ENCODE measurements around the gene SEL1L2.

SEL1L2 gene

GRCh38 chr20:13852306-13852705 lies 138.1 kb downstream of the SEL1L2 start:
- Histone ChIP-seq H3K4me1 (no peaks in the 10 kb centered on the region), H3K4me3 (ENCODE audit: low read depth, low read length) (no peak overlapping the region), H3K79me2 (no peaks in the 10 kb centered on the region), H3K27me3 (ENCODE audit: control insufficient read depth, insufficient read depth, low read length) (no peaks in the 10 kb centered on the region), H3K36me3 (ENCODE audit: control insufficient read depth, insufficient read depth, low read length) (no peaks in the 10 kb centered on the region), H3K27ac (no peak overlapping the region), H2AFZ (no peak overlapping the region), H3K9ac (no peak overlapping the region), H3K9me3 (ENCODE audit: control insufficient read depth, low read length) (no peaks in the 10 kb centered on the region), H3K4me2 (ENCODE audit: low read length) (no peak overlapping the region)
- TF ChIP-seq CTCF (IDR thresholded peaks at IDR 0.05): no peak

GRCh38 chr20:13851279-13851678 lies 139.1 kb downstream of the SEL1L2 start:
- Histone ChIP-seq H3K9ac (no peak overlapping the region), H3K27ac (no peak overlapping the region), H3K36me3 (ENCODE audit: control insufficient read depth, insufficient read depth, low read length) (no peaks in the 10 kb centered on the region), H2AFZ (no peak overlapping the region), H3K4me1 (no peaks in the 10 kb centered on the region), H3K79me2 (no peaks in the 10 kb centered on the region), H3K4me3 (ENCODE audit: low read depth, low read length) (no peak overlapping the region), H3K9me3 (ENCODE audit: control insufficient read depth, low read length) (no peaks in the 10 kb centered on the region), H3K27me3 (ENCODE audit: control insufficient read depth, insufficient read depth, low read length) (no peaks in the 10 kb centered on the region), H3K4me2 (ENCODE audit: low read length) (no peak overlapping the region)
- no peak for TF ChIP-seq CTCF (IDR thresholded peaks at IDR 0.05)

- no peaks in the 10 kb centered on the region for H3K4me1 ChIP-seq
- H3K9me3 ChIP-seq (ENCODE audit: control insufficient read depth, low read length): no peaks in the 10 kb centered on the region
- H3K27me3 ChIP-seq (ENCODE audit: control insufficient read depth, insufficient read depth, low read length): no peaks in the 10 kb centered on the region
- H3K9ac ChIP-seq: no peak overlapping the region
- no peak overlapping the region for H3K4me3 ChIP-seq (ENCODE audit: low read depth, low read length)
- TF ChIP-seq CTCF (IDR thresholded peaks at IDR 0.05): no peak
- H3K27ac ChIP-seq: no peak overlapping the region
- no peak overlapping the region for H3K4me2 ChIP-seq (ENCODE audit: low read length)
- H2AFZ ChIP-seq: no peak overlapping the region
- H3K36me3 ChIP-seq (ENCODE audit: control insufficient read depth, insufficient read depth, low read length): no peaks in the 10 kb centered on the region
- no peaks in the 10 kb centered on the region for H3K79me2 ChIP-seq
Measured at GRCh38 chr20:13844296-13844695, 146.1 kb downstream of the SEL1L2 start.

- Histone ChIP-seq H2AFZ (no peak overlapping the region), H3K4me1 (no peaks in the 10 kb centered on the region)
Measured at GRCh38 chr20:13841206-13841605, 149.2 kb downstream of the SEL1L2 start.

More at GRCh38 chr20:13841206-13841605, 149.2 kb downstream of the SEL1L2 start:
- Histone ChIP-seq H3K27me3 (ENCODE audit: control insufficient read depth, insufficient read depth, low read length) (no peaks in the 10 kb centered on the region), H3K9ac (no peak overlapping the region), H3K27ac (no peak overlapping the region), H3K4me3 (ENCODE audit: low read depth, low read length) (no peak overlapping the region), H3K79me2 (no peaks in the 10 kb centered on the region), H3K4me2 (ENCODE audit: low read length) (no peak overlapping the region), H3K36me3 (ENCODE audit: control insufficient read depth, insufficient read depth, low read length) (no peaks in the 10 kb centered on the region), H3K9me3 (ENCODE audit: control insufficient read depth, low read length) (no peaks in the 10 kb centered on the region)
- no peak for TF ChIP-seq CTCF (IDR thresholded peaks at IDR 0.05)
